HG03558 (cell line): ENCODE data around the gene CFAP46.
"Not testable (repeated sequence)": the region's sequence is repeated elsewhere in the genome, so short reads cannot be mapped to it uniquely, and the experiment has no call there.

Experiments
- ATAC-seq: cut with Tn5 transposase; IDR thresholded peaks from one replicate; pipeline ENCODE4 v1.9.1; 2021; ENCODE audit warnings: moderate number of reproducible peaks; ENCODE audit not compliant: unreplicated experiment; ENCODE audit errors: extremely low read depth

CFAP46 gene

DNA sequence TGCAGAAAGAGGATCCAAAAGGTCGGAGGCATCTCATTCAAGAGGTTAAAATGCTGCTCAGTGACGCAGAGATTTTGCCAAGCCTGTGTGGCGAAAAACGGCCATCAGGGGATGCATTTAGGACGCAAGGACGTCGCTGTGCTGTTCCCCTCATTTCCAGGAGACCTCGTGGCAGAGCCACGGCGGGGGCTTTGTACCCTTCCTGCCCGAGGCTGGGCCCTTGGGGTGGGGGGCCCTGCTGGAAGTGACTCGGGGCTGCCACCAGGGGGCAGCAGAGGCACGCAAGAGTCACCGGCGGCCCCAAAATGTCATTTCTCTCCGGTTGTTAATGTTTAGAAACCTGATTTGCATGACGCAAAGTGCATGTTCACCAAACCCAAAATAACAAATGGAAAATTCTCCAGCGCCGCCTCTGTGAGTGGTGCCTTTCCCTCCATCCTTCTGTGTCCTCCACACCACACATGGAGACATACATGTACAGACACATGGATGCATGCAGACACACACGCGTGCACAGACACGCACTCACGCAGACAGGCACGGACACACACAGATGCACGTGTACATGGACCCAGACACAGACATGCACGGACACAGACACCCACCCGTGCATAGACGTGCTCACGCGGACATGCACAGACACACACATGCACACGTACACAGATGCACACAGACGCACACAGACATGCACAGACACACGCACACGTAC, 105.4 kb downstream of the CFAP46 start:
- ATAC-seq = no peak

DNA sequence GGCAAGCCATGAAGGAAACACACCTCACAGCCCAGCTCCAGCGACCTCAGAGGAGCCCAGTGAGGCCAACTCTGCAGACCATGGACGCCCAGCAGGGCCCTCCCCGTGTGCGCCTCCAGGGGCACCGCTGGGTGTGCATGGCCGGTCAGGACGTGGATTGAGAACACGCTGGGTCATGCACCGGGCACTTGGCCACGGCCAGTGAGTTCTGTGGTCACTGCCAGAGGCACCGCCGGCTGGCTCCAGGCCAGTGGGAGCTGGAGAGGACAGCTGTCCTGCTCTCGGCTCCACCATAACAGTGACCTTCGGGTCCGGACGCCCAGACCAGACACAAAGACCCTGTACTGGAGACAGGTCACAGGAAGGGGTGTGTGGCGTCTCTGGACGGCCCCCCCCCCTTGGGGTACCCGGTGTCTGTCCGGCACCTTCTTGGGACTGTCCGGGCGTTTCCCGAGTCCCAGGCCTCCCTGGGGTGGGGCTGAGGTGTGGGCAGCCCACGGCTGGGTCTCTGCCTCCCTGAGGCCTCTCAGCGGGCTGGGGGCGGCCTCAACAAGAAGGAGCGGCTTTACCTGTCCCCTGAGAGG, 106.0 kb downstream of the CFAP46 start:
- ATAC-seq = no peak

DNA sequence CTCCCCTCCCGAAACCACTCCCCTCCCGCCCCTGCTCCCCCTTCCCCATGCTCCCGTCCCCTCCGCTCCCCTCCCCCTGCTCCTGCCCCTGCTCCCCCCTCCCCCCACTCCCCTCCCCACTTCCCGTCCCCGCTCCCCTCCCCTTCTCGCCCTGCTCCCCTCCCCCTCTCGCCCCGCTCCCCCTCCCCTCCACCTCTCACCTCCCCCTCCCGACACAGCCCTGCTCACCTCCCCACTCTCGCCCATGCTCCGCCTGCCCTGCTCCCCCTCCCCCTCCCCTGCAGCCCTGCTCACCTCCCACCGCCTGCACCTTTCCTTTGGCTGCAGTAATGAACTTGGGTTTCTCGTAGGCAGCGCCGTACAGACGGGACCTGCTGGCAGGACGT, 106.5 kb downstream of the CFAP46 start:
- ATAC-seq = no peak

DNA sequence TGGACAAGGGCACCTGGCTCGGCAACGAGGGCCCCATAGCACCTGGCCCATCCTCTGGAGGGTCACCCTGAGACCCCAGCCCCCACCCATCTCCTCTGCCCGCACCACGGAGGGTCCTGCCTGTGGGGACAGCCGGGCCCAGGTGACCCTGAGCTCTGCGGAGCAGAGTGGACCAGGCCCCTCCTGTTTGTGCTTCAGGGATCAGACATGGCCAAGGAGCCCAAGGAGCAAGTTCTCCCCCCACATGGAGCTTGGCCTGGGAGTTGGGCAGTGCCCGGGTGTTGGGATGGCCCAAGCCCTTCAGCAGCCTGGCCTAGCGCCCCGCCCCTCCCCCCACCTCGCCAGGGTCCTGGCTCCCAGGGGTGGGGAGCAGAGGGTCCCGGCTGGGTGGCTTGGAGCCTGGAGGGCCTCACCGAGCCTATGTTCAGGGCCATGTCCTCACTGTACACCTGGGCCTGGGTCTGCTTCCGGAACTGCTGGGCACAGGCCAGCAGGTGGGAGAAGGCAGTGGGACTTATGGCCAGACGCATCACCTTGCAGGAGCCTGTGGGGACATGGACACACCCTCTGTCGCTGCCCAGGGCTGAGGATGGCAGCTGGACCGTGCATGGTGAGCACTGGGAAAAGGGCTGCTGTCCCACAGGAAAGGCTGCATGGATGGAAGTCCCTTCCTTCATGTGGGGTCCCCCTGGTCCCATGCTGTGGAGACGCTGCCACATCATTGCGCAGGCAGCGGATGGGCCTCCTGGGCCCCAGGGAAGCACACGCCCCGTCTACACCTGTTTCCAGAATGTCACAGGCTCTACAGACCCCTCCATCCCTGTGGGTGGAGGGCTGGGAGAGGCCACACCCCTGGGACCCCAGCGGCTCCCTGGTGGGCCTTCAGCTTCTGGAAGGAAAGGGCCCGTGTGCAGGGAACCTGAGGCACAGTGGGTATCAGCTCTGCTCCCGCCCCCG, 107.2 kb downstream of the CFAP46 start:
- ATAC-seq = no peak

DNA sequence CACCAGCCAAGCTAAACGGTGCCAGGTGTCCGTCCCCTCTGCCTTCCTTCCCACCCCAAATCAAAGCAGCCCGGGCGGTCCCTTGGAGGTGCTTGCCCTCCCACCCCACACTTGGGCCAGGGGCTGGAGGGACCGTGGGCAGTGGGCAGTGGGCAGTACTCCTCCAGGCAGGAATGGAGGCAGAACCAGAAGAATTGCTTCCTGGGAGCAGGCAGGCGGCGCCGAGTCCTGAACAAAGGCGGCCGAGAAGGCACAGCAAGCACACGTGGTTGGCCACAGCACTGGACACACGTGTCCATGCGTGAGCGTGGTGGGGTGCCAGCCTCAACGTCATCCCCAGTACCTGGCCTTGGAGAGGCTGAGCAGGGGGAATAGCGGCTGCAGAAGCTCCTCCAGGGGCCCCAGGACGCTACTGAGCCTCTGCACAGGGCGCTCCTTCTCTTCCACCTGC, 108.0 kb downstream of the CFAP46 start:
- no peak for ATAC-seq

DNA sequence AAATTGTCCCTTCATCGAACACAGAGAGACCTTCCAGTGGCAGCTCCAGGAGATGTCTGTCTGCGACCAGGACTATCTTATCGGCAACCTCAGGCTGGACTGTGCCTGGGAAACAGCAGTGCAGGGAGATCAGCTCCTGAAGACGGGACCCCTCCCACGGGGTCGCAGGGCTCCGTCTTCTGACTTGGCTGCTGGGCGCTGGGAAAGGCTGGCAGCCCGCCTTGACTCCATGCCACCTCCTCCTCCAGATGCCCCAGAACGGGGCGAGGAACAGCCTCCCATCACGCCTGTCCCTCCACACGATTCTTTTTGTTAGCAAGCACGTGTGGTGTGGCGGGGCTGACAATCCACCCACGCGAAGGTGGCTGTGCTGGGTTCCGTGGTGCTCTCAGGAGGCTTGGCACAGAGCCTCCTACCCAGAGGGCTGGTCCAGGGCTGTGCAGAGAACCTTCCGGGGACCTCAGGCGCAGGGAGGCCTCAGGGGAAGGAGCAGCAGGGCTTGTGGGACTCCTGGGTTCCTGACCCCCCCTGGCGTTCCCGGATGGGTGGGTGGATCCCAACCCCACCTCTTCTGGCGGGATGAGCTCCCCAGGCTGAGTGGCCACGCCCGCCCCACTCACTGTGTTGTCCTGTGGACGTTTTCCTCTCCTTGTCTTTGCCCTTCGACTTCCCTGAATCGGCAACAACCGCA, 108.8 kb downstream of the CFAP46 start:
- no peak for ATAC-seq

DNA sequence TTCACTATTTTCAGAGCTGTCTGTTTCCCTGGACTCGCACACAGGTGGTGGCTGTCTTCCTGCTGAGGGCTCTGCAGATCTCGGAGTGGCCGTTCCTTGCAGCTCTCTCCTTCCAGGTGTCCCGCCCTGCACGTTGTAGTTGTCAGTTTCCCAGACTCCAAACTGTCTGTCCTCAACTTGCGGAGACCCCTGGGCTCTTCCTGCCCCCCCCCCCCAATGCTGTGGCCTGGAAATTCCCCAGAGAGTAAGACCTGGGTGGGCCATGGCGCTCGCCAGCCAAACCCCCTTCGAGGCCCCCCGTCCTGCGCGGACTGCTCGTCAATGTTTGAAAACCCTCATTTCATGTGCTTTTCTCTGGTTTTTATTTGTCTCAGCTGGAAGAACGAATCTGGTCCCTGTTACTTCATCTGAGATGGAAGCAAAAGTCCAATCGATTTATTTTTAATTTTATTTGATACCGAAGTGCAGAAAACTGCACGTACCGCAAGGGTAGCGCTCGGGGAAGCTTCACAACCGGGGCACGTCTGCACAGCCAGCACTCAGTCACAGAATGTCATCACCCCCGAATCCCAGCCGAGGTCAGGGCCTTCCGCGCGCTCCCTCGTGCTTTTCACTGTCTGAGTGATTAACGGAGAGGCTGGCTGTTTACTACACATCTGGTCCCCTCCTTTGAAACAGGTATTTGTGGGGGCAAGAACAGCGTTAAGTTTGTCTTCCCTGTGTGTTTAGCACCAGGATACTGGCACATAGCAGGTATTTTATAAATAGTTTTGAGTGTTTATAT, 110.0 kb downstream of the CFAP46 start:
- no peak for ATAC-seq

DNA sequence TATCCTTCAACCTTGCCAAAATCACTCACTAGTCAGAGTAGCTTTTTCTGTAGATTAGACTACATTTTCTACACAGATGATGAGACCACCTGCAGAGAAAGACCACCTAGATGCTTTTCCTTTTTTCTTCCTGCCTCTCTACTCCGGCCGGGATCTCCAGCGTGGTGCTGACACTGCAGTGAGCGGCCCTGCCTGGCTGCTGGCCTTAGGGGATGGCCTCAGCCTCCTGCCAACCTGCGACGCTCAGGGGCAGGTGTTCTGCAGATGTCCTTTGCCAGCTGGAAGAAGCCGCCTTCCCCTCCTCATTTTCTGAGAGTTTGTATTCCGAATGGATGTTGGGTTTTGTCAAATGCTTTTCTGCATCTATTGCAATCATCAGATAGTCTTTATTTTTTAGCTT, 113.0 kb downstream of the CFAP46 start:
- no peak for ATAC-seq

DNA sequence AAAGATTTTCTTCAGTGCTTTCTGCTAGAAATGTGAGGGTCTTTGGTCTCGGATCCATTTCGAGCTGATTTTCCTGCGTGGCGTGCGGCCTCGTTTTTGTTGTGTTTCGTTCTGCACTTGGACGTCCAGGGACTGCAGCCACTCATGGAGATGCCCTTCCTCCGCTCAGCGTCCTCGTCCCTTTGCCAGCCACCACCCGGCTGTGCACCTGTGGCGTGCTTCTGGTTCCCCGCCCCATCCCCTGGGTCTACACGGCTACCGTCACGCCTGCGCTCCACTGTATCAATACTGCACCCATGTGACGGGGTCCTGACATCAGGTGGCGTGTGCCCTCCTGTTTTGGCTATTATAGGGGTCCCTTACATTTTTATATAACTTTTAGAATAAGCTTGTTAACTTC, 113.7 kb downstream of the CFAP46 start:
- ATAC-seq = no peak

DNA sequence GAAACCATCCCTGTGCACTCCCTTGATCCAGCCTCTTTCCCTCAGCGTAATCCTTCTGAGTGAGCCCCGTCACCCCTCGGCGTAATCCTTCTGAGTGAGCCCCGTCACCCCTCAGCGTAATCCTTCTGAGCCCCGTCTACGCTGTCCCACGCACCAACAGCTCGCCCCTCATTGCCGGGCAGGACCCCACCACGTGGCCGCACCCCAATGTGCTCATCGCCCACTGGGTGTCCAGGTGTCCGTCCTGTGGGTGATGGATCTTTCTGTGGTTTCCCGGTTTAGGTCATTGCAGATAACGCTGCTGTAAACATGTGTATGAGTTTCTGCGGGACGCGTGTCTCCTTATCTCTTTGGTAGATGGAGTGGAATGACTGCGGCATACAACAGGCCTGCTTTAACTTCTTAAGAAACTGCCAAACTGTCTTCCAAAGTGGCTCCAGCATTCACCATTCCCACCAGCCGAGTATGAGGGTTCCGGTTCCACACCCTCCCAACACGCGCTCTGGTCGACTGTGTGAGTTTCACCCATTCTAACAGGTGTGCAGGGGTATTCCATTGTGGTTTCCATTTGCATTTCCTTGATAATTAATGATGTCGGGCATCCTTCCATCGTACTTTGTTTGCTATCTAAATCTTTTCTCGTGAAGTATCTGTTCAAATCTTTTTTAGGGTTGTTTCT, 114.4 kb downstream of the CFAP46 start:
- no peak for ATAC-seq

DNA sequence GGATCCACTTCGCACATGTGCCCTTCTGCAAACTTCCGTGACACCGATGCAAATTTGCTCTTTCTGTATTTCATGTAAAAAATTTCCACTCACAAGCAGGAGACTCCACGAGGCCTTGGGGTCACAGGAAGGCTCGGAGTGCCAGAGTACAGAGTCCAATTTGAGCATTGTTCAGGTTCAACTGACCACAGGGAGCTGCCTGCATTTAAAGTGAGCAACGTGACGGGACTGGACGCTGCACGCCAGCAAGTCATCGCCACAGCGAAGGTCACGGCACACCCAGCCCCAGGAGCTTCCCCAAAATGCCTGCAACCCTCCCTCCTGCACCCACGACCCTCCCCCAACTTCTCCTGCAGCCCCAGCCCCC, 115.0 kb downstream of the CFAP46 start:
- no peak for ATAC-seq

DNA sequence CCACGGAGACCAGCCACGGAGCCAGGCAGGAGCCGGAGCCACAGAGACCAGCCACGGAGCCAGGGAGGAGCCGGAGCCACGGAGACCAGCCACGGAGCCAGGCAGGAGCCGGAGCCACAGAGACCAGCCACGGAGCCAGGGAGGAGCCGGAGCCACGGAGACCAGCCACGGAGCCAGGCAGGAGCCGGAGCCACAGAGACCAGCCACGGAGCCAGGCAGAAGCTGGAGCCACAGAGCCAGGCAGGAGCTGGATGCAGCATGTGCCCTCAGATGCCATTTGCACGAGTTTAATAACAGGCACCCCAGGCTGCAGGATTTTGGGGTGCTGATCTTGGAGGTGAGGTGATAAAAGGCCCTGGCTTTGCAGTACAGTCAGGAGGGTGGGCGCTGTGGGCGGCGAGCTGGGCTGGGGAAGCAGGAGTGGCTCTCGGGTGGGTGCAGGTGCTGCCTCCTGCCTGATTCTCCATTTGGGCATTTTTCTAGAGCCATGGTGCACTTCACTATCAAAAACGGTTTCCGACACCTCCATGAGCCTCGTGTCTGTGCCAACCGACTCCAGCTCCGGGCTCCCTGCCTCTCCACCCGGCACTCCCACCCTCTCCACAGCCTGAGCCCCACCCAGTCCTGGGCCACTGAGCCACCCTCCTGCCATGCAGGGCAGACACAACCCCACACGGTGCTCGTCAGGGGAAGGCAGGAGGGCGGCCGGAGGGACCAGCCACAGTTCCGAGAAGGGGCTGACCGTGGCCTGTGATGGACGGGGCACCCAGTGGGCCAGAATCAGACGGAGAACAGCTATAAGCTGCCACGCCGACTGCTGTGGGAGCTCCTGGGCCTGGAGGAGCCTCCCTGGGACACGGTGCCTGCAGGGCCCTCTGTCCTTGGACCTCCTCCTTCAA, 115.6 kb downstream of the CFAP46 start:
- ATAC-seq = no peak

DNA sequence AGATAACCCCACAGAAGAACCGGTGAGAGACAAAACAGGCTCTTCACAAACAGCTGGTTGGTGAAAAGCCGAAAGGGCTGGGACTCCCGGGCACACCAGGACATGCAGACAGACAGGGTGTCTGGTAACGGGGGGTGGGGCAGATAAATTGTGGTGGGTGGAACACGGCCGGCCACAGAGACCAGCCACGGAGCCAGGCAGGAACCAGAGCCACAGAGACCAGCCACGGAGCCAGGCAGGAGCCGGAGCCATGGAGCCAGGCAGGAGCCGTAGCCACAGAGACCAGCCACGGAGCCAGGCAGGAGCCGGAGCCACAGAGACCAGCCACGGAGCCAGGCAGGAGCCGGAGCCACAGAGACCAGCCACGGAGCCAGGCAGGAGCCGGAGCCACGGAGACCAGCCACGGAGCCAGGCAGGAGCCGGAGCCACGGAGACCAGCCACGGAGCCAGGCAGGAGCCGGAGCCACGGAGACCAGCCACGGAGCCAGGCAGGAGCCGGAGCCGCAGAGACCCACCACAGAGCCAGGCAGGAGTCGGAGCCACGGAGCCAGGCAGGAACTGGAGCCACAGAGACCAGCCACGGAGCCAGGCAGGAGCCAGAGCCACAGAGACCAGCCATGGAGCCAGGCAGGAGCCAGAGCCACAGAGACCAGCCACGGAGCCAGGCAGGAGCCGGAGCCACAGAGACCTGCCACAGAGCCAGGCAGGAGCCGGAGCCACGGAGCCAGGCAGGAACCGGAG, 116.4 kb downstream of the CFAP46 start:
- ATAC-seq = not testable (repeated sequence)

DNA sequence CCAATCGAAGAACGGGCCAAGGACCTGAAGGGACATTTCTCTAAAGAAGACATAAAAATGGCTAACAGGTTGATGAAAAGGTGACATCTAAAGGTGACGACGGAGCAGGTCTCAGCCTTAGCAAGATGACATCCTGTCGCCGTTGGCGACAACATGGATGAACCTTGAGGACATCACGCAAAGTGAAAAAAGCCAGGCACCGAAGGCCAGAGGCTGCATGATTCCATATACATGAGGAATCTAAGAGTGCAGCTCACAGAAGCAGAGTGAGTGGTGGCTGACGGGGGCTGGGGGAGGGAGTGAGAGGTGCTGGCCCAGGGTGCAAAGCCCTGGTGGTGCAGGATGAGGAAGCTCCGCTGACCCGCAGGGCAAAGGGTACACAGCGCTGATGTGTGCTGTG, 122.3 kb downstream of the CFAP46 start:
- ATAC-seq = no peak

DNA sequence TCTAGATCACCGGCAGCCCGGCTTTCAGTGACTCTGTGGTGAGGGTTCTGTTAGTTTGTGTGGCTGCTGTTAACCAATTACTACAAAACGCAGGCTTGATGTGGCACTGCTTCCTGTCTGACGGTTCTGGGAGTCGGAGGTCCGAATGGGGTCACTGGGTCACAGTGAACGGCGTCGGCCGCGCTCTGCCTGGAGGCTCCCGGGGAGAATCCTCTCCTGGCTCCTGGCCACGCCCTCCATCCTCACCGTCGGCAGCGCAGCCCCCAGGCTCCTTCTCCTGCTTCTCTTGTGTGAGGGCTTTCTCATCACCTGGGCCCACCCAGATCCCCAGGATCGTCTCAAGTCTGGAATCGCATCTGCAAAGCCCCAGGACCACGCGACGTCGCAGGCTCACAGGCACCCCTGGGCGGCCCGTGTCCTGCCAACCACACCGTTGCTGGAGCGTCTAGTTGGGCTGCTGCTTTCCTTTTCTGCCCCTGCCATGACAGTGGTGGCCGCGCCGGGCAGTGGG, 124.6 kb downstream of the CFAP46 start:
- no peak for ATAC-seq

DNA sequence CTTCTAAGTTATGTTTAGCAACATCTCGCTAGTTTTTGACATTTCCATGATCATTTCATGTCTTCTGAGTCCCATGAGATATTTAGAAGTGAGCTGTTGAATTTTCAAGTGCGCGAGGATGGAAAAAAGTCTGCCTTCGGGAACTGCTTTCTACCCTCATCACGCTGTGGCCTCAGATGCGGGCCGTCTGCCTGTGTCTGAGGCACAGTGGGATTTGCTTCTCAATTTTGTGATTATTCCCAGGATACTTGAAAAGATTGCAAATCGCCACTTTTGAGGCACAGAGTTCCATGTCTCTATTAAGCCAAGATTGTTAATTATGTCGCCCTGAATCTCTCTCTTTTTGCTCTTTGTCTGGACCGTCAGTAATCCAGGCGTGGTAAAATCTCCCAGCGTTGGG, 125.7 kb downstream of the CFAP46 start:
- no peak for ATAC-seq

DNA sequence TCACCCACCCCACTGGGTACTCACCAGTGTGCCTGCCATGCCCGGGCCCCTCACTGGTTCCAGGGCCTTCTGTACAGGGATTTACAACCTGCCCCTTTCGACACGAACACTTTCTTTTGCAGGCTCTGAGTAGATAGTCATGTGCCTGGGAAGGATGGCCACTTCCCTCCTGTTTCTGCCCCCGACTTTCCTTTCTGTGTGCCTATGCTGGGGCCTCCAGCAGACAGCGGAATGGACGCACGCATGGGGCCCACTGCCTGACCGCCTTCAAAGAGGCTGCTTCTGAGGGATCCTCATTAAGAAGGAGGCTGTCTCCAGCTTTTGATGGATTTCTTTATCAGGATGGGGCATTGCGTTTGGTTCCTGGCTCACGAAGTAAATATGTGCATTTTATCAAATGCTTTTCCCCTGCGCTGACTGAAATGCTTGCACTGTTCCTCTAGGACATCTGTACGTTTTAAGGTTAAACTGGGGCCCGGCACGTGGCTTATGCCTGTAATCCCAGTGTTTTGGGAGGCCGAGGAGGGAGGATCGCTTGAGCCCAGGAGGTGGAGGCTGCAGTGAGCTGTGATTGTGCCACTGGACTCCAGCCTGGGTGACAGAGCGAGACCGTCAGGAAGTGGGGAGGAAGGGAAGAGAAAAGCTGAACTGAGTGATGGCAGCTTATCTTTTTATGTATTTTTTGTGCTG, 127.1 kb downstream of the CFAP46 start:
- ATAC-seq = no peak
